HEK293 (cell line): ENCODE data around the gene GLCE.

Source experiments
- CTCF ChIA-PET: fragments of 350-600 bp; formaldehyde crosslinking; extraction: SDS; loops from one replicate; lab custom pipeline; 2021; ENCODE audit warnings: antibody characterized with exemption; lab: Yijun Ruan, JAX
- POLR2A ChIA-PET: fragments of 300-600 bp; formaldehyde crosslinking; extraction: SDS; loops from one replicate; lab custom pipeline; 2020; ENCODE audit warnings: antibody characterized with exemption, inconsistent platforms; lab: Yijun Ruan, JAX
- H3K27ac ChIP-seq: fragments of 200-500 bp; sonication (Bioruptor generic); 2 replicates; pipeline ENCODE4 v1.5.1; 2014; ENCODE audit warnings: low read depth, low read length, control low read depth, inconsistent platforms; ENCODE audit errors: extremely low read depth
- H3K36me3 ChIP-seq, 2 experiments: fragments of 200-500 bp in 1 of 2; sonication (Bioruptor generic) in 1 of 2; 1 replicate in 1 of 2; 2 replicates in 1 of 2; pipeline ENCODE4 v1.5.1; 2014 to 2017; ENCODE audit warnings: inconsistent platforms in 2 of 2, low read length in 2 of 2; ENCODE audit not compliant: control insufficient read depth in 2 of 2, insufficient read depth in 1 of 2
- H3K4me1 ChIP-seq: fragments of 200-500 bp; sonication (Bioruptor generic); 2 replicates; pipeline ENCODE4 v1.5.1; 2014; ENCODE audit warnings: mild to moderate bottlenecking, low read length, inconsistent platforms; ENCODE audit not compliant: control insufficient read depth, insufficient read depth
- H3K4me3 ChIP-seq: 2 replicates; pipeline ENCODE4 v1.5.1; 2011; ENCODE audit warnings: low read depth, mild to moderate bottlenecking, control low read depth, low read length, moderate library complexity
- H3K9me3 ChIP-seq: fragments of 200-500 bp; sonication (Bioruptor generic); 2 replicates; pipeline ENCODE4 v1.5.1; 2014; ENCODE audit warnings: low read depth, low read length, inconsistent platforms; ENCODE audit not compliant: control insufficient read depth, insufficient read depth
- AEBP2 ChIP-seq: fragments of 450-650 bp; formaldehyde crosslinking; IDR thresholded peaks from 2 replicates; pipeline ENCODE4 v1.5.1; 2016; ENCODE audit warnings: missing biosample characterization, missing genetic modification characterization, borderline replicate concordance
- CTCF ChIP-seq: fragments of 450-650 bp; formaldehyde crosslinking; IDR thresholded peaks from 2 replicates; pipeline ENCODE4 v1.5.1; 2016; ENCODE audit warnings: missing biosample characterization, missing genetic modification characterization
- INSM2 ChIP-seq: fragments of 450-650 bp; formaldehyde crosslinking; IDR thresholded peaks from 2 replicates; pipeline ENCODE4 v1.5.1; 2016; ENCODE audit warnings: missing biosample characterization, missing genetic modification characterization
- KLF8 ChIP-seq: fragments of 450-650 bp; formaldehyde crosslinking; IDR thresholded peaks from 2 replicates; pipeline ENCODE4 v1.5.1; 2016; ENCODE audit warnings: missing biosample characterization, missing genetic modification characterization
- REST ChIP-seq: fragments of 450-650 bp; formaldehyde crosslinking; IDR thresholded peaks from 2 replicates; pipeline ENCODE4 v1.5.1; 2016; ENCODE audit warnings: missing biosample characterization, missing genetic modification characterization
- SALL2 ChIP-seq: fragments of 450-650 bp; formaldehyde crosslinking; IDR thresholded peaks from 2 replicates; pipeline ENCODE4 v1.5.0; 2017; ENCODE audit warnings: missing biosample characterization, mild to moderate bottlenecking, missing genetic modification characterization, borderline replicate concordance
- ZNF223 ChIP-seq: fragments of 450-650 bp; formaldehyde crosslinking; IDR thresholded peaks from 2 replicates; pipeline ENCODE4 v1.5.1; 2016; ENCODE audit warnings: missing biosample characterization, missing genetic modification characterization
- ZNF239 ChIP-seq: fragments of 450-650 bp; formaldehyde crosslinking; IDR thresholded peaks from 2 replicates; pipeline ENCODE4 v1.5.1; 2016; ENCODE audit warnings: missing biosample characterization, missing genetic modification characterization
- ZNF366 ChIP-seq: fragments of 450-650 bp; formaldehyde crosslinking; conservative IDR thresholded peaks from 2 replicates; pipeline ENCODE4 v1.5.1; 2016; ENCODE audit warnings: missing biosample characterization, missing genetic modification characterization
- ZNF391 ChIP-seq: fragments of 450-650 bp; formaldehyde crosslinking; IDR thresholded peaks from 2 replicates; pipeline ENCODE4 v1.5.1; 2016; ENCODE audit warnings: low read depth, missing biosample characterization, missing genetic modification characterization, borderline replicate concordance
- ZNF433 ChIP-seq: fragments of 450-650 bp; formaldehyde crosslinking; IDR thresholded peaks from 2 replicates; pipeline ENCODE4 v1.5.1; 2016; ENCODE audit warnings: missing biosample characterization, missing genetic modification characterization, low read depth
- ZNF514 ChIP-seq: fragments of 450-650 bp; formaldehyde crosslinking; IDR thresholded peaks from 2 replicates; pipeline ENCODE4 v1.5.1; 2016; ENCODE audit warnings: missing biosample characterization, missing genetic modification characterization
- ZNF518A ChIP-seq: fragments of 450-650 bp; formaldehyde crosslinking; conservative IDR thresholded peaks from 2 replicates; pipeline ENCODE4 v1.5.1; 2016; ENCODE audit warnings: low read depth, missing biosample characterization, missing genetic modification characterization
- ZNF521 ChIP-seq: fragments of 450-650 bp; formaldehyde crosslinking; IDR thresholded peaks from 2 replicates; pipeline ENCODE4 v1.5.1; 2017; ENCODE audit warnings: missing biosample characterization, mild to moderate bottlenecking, missing genetic modification characterization
- ZNF558 ChIP-seq: fragments of 450-650 bp; formaldehyde crosslinking; IDR thresholded peaks from 2 replicates; pipeline ENCODE4 v1.5.1; 2016; ENCODE audit warnings: missing biosample characterization, missing genetic modification characterization
- ZNF768 ChIP-seq: fragments of 450-650 bp; formaldehyde crosslinking; IDR thresholded peaks from 2 replicates; pipeline ENCODE4 v1.5.1; 2018; ENCODE audit warnings: missing biosample characterization, mild to moderate bottlenecking, missing genetic modification characterization
- ZSCAN18 ChIP-seq: fragments of 450-650 bp; formaldehyde crosslinking; IDR thresholded peaks from 2 replicates; pipeline ENCODE4 v1.5.1; 2016; ENCODE audit warnings: missing biosample characterization, missing genetic modification characterization

The GLCE gene

GRCh38 chr15:69135499-69135898, 24.9 kb upstream of the GLCE start (continued):
- TF ChIP-seq INSM2 (tag by site-specific recombination) (no peak), AEBP2 (tag by site-specific recombination) (no peak), ZNF391 (tag by site-specific recombination) (no peak), ZSCAN18 (no peak), ZNF768 (tag by site-specific recombination) (no peak), REST (tag by site-specific recombination) (no peak), KLF8 (tag by site-specific recombination) (no peak)

GRCh38 chr15:69138963-69139362, 21.5 kb upstream of the GLCE start:
- H3K4me3 ChIP-seq, result no peak overlapping the region
- TF ChIP-seq ZNF366 (tag by site-specific recombination), result no peak
- TF ChIP-seq ZNF514 (tag by site-specific recombination), result no peak
- TF ChIP-seq ZNF239, result no peak
- no peak for TF ChIP-seq CTCF
- no peak for TF ChIP-seq ZNF518A (tag by site-specific recombination)
- no peak for TF ChIP-seq ZNF521
- TF ChIP-seq ZNF223 (tag by site-specific recombination), result no peak
- no peak for TF ChIP-seq SALL2
- no peak for TF ChIP-seq ZNF433 (tag by site-specific recombination)
- no peak for TF ChIP-seq ZNF558 (tag by site-specific recombination)
- no peak overlapping the region for H3K27ac ChIP-seq
- peaks cover 19% of the 10 kb centered on the region for H3K4me1 ChIP-seq
- ChIA-PET POLR2A (no interaction called here), CTCF (interaction anchor here (0.5 to 1.3 kb wide), 6 partner anchors 9 to 912 kb away, joined by 3 to 4 read pairs (median 4); partner anchors contain the start of gene GLCE)
- no peaks in the 10 kb centered on the region for H3K36me3 ChIP-seq
- H3K9me3 ChIP-seq, result no peaks in the 10 kb centered on the region
